SK-N-SH treated with all-trans-retinoic acid at 6 μM for 48 hours (cell line): ENCODE measurements around the gene TK1.

Experiments used
- ARNTL ChIP-seq: fragments of 450-650 bp; formaldehyde crosslinking; IDR thresholded peaks from 2 replicates; pipeline ENCODE4 v1.5.0; 2020; ENCODE audit warnings: low read depth, mild to moderate bottlenecking, moderate library complexity, borderline replicate concordance
- BACH2 ChIP-seq: fragments of 250-450 bp; sonication (Bioruptor Pico); IDR thresholded peaks from 2 replicates; pipeline ENCODE4 v1.9.0; 2021; ENCODE audit warnings: mild to moderate bottlenecking, borderline replicate concordance
- ESRRG ChIP-seq: fragments of 250-450 bp; sonication (Bioruptor Pico); IDR thresholded peaks from 2 replicates; pipeline ENCODE4 v1.6.1; 2021; ENCODE audit warnings: mild to moderate bottlenecking
- PPARA ChIP-seq: fragments of 250-450 bp; sonication (Bioruptor Pico); IDR thresholded peaks from 2 replicates; pipeline ENCODE4 v1.5.0; 2020; ENCODE audit warnings: mild to moderate bottlenecking, borderline replicate concordance
- RARB ChIP-seq: fragments of 250-450 bp; sonication (Bioruptor Pico); IDR thresholded peaks from 2 replicates; pipeline ENCODE4 v1.8.0; 2021; ENCODE audit warnings: mild to moderate bottlenecking, moderate library complexity
- SNAI2 ChIP-seq: fragments of 250-450 bp; sonication (Bioruptor Pico); IDR thresholded peaks from 2 replicates; pipeline ENCODE4 v1.5.0; 2020; ENCODE audit warnings: mild to moderate bottlenecking, moderate library complexity
- ZFP3 ChIP-seq: fragments of 250-450 bp; sonication (Bioruptor Pico); IDR thresholded peaks from 2 replicates; pipeline ENCODE4 v1.5.0; 2020; ENCODE audit warnings: mild to moderate bottlenecking, moderate library complexity
- ZNF565 ChIP-seq: fragments of 450-650 bp; formaldehyde crosslinking; conservative IDR thresholded peaks from 2 replicates; pipeline ENCODE4 v1.5.0; 2020; ENCODE audit warnings: low read depth, mild to moderate bottlenecking, moderate library complexity
- ZNF70 ChIP-seq: fragments of 450-650 bp; formaldehyde crosslinking; IDR thresholded peaks from 2 replicates; pipeline ENCODE4 v1.5.0; 2020; ENCODE audit warnings: mild to moderate bottlenecking, moderate library complexity
- ZNF8 ChIP-seq: fragments of 450-650 bp; formaldehyde crosslinking; IDR thresholded peaks from 2 replicates; pipeline ENCODE4 v1.5.0; 2020; ENCODE audit warnings: mild to moderate bottlenecking, moderate library complexity
- TF ChIP-seq, protein P1 (sequence below): fragments of 250-450 bp; sonication (Bioruptor Pico); IDR thresholded peaks from 2 replicates; pipeline ENCODE4 v1.5.1; 2020; ENCODE audit warnings: low read depth, mild to moderate bottlenecking, moderate library complexity
- TF ChIP-seq, protein P2 (sequence below): fragments of 250-450 bp; sonication (Bioruptor Pico); IDR thresholded peaks from 2 replicates; pipeline ENCODE4 v1.8.0; 2020; ENCODE audit warnings: mild to moderate bottlenecking, moderate library complexity, borderline replicate concordance
- TF ChIP-seq, protein P3 (sequence below): fragments of 250-450 bp; sonication (Bioruptor Pico); IDR thresholded peaks from 2 replicates; pipeline ENCODE4 v1.5.0; 2020; ENCODE audit warnings: mild to moderate bottlenecking, moderate library complexity

DNA sequence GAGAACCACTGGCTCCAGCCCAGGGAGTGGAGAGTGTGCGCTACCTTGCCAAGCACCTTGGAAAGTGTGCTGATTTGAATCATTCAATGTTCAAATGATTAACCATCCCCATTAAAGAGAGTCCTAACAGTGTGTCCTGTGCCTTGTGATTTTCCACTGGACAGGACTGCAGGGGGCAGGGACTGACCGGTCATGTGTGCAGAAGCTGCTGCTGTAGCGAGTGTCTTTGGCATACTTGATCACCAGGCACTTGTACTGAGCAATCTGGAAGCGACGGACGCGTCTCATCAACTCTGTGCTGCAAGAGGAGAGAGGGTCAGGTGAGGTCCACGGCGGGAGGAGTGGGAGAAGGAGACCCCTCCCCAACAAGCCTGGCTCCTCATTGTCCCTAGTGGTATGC is 2.0 kb downstream of the TK1 start:
- no peak for TF ChIP-seq RARB (CRISPR knock-in tag)
- TF ChIP-seq ZNF70 (CRISPR knock-in tag), result no peak
- no peak for TF ChIP-seq BACH2 (CRISPR knock-in tag)
- no peak for TF ChIP-seq PPARA
- TF ChIP-seq, protein P1, sequence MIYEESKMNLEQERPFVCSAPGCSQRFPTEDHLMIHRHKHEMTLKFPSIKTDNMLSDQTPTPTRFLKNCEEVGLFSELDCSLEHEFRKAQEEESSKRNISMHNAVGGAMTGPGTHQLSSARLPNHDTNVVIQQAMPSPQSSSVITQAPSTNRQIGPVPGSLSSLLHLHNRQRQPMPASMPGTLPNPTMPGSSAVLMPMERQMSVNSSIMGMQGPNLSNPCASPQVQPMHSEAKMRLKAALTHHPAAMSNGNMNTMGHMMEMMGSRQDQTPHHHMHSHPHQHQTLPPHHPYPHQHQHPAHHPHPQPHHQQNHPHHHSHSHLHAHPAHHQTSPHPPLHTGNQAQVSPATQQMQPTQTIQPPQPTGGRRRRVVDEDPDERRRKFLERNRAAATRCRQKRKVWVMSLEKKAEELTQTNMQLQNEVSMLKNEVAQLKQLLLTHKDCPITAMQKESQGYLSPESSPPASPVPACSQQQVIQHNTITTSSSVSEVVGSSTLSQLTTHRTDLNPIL, result no peak
- TF ChIP-seq ZNF565 (CRISPR knock-in tag), result no peak
- TF ChIP-seq, protein P2, sequence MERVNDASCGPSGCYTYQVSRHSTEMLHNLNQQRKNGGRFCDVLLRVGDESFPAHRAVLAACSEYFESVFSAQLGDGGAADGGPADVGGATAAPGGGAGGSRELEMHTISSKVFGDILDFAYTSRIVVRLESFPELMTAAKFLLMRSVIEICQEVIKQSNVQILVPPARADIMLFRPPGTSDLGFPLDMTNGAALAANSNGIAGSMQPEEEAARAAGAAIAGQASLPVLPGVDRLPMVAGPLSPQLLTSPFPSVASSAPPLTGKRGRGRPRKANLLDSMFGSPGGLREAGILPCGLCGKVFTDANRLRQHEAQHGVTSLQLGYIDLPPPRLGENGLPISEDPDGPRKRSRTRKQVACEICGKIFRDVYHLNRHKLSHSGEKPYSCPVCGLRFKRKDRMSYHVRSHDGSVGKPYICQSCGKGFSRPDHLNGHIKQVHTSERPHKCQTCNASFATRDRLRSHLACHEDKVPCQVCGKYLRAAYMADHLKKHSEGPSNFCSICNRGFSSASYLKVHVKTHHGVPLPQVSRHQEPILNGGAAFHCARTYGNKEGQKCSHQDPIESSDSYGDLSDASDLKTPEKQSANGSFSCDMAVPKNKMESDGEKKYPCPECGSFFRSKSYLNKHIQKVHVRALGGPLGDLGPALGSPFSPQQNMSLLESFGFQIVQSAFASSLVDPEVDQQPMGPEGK, result no peak
- TF ChIP-seq, protein P3, sequence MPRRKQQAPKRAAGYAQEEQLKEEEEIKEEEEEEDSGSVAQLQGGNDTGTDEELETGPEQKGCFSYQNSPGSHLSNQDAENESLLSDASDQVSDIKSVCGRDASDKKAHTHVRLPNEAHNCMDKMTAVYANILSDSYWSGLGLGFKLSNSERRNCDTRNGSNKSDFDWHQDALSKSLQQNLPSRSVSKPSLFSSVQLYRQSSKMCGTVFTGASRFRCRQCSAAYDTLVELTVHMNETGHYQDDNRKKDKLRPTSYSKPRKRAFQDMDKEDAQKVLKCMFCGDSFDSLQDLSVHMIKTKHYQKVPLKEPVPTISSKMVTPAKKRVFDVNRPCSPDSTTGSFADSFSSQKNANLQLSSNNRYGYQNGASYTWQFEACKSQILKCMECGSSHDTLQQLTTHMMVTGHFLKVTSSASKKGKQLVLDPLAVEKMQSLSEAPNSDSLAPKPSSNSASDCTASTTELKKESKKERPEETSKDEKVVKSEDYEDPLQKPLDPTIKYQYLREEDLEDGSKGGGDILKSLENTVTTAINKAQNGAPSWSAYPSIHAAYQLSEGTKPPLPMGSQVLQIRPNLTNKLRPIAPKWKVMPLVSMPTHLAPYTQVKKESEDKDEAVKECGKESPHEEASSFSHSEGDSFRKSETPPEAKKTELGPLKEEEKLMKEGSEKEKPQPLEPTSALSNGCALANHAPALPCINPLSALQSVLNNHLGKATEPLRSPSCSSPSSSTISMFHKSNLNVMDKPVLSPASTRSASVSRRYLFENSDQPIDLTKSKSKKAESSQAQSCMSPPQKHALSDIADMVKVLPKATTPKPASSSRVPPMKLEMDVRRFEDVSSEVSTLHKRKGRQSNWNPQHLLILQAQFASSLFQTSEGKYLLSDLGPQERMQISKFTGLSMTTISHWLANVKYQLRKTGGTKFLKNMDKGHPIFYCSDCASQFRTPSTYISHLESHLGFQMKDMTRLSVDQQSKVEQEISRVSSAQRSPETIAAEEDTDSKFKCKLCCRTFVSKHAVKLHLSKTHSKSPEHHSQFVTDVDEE (CRISPR knock-in tag), result no peak
- no peak for TF ChIP-seq ARNTL (CRISPR knock-in tag)
- no peak for TF ChIP-seq ZFP3 (CRISPR knock-in tag)
- no peak for TF ChIP-seq SNAI2 (CRISPR knock-in tag)
- no peak for TF ChIP-seq ZNF8 (CRISPR knock-in tag)
- no peak for TF ChIP-seq ESRRG (CRISPR knock-in tag)
